HG03469 (cell line): ENCODE data around the gene ZNF420.
"Not testable (repeated sequence)": the region's sequence is repeated elsewhere in the genome, so short reads cannot be mapped to it uniquely, and the experiment has no call there.

ENCODE experiments used
- ATAC-seq: cut with Tn5 transposase; IDR thresholded peaks from one replicate; pipeline ENCODE4 v1.9.1; 2021; ENCODE audit warnings: mild to moderate bottlenecking, moderate library complexity, moderate number of reproducible peaks; ENCODE audit not compliant: unreplicated experiment

Gene ZNF420

DNA sequence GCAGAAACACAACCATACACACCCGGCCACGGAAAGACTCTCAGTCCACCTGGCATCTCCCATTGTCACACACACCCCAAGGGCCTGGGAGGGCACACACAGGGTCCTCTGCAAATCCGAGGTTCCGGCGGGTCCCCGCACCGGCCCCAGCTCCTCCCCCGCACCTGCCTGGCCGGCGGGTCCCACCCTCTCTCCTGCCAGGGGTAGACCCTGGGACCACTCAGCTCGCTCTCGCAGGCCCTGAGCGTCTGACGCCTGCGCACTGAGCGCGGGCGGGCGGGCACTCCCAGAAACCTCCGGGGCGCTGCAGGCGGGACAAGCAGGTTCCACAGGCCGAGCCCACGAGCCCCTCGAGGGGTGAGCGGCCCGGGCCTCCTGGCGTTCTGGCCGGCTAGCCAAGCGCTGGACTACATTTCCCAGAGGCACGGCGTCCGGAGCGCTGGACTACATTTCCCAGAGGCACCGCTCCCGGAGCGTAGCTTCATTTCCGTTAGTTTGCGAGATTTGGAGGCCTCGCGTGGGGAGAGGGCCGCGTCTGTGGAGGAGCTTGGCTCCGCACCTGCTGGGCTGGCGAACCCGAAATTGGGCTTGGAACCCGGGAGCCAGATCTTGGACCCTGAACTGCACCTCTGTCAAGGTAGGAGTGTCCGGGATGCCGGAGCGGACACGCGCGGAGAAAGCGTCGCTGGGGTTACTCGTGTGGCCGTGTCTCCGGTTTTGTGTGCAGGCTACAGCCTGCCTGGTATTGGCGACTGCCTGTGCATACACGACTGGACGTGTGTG is at the start of gene ZNF420:
ZNF420 (plus strand) TSS at position 500 of the 783 bp plus-strand sequence. CDS start 10,686 bp downstream, outside the sequence.
- ATAC-seq: peak; percentile 91

DNA sequence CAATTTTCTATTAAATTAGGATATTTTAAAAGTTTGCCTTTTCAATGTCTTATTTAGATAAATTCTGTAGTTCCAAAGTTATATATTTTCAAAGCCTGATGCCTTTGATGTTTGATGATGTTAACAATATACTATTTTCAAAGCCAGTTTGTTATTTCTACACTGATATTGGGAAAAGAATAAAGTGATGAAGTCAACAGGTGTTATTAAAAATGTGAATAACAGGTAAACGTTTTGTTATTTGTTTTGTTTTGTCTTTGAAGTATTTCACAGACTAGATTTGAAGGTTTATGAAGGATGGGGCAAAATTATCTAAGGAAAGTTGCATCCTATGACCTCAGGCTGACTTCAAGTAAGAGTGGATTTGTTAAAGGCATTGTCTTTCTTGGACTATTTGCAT is 33.1 kb upstream of the ZNF420 start:
- ATAC-seq: no peak

DNA sequence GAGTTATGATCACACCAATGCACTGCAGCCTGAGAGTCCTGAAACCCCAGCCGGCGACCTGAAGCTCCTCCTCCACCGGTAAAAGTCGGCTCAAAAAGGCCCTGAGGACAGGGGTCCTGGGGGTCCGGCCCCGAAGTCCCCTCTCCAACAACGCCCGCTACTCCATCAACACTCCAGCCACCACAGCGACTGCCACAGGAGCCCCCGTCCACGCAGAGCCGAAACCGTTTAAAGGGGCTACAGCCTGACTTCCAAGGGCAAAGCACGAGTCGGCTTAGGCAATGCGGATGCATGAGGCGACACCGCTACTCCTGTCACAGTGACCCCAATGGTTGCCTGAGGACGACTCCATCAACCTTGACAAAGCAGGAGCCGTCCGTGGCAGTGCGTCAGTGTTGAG is 22.9 kb upstream of the ZNF420 start:
- no peak for ATAC-seq

DNA sequence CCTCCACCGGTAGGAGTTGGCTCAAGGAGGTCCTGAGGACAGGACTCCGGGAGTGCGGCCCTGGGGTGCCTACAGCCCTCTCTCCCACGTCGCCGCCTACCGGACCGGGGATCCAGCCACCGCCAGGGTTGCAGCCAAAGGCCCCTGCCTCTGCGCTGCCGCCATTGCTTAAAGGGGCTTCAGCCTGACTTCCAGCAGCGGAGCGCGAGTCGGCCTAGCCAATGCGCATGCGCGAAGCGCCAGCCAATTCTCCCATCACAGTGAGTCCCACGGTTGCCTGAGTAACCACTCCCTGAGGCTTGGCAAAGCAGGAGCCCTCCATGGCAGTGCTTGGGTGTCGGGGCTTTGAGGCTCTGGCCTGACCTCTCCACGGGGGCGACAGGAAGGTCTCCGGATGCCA is 21.5 kb upstream of the ZNF420 start:
- no peak for ATAC-seq

DNA sequence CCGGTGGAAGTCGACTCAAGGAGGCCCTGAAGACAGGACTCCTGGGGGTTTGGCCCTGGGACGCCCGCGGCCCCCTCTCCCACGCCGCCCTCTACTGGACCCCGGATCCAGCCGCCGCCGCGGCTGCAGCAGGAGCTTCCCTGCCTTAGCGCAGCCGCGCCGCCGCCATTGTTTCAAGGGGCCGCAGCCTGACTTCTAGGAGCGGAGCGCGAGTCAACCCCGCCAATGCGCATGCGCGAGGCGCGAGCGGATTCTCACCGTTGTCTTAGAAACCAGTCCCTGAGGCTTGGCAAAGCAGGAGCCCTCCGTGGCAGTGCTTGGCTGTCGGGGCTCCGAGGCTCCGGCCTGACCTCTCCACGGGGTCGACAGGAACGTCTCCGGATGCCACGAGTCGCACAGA is 19.1 kb upstream of the ZNF420 start:
- ATAC-seq: no peak

DNA sequence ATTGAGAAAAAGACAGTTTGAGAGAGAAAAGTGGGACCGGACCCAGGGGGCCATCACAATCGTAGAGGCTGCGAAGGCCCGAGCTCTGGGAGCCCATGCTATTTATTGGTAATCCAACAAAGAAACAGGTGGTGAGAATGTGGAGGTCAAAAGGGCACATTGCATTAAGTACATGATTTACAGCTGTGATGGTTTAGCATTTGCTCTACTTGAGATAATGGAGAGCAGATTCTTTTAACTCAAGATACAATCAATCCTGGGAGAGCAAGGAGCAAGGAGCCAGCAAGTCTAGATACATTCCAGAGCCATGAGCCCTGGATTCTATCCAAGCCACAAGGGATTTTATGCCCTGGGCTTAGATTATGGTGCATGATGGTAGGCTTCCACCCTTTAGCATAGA is 13.3 kb upstream of the ZNF420 start:
- not testable (repeated sequence) for ATAC-seq

DNA sequence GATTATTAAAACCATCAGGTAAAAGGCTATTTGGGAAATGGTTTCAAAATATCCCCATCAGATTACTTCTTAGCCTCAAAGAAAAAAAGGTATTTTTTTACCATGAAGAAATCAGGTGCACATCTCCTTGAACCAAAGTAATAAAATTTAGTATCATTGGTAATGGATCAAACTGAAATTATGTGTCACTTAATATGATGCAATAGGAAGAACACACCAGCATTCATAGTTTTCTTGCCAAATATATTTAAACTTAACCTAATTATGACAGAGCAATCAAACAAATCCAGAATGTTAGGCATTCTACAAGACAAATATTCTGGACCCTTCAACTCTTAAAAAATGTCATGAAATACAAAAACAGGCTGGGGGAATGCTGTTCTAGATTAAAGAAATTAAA is 4.1 kb upstream of the ZNF420 start:
- ATAC-seq: no peak

DNA sequence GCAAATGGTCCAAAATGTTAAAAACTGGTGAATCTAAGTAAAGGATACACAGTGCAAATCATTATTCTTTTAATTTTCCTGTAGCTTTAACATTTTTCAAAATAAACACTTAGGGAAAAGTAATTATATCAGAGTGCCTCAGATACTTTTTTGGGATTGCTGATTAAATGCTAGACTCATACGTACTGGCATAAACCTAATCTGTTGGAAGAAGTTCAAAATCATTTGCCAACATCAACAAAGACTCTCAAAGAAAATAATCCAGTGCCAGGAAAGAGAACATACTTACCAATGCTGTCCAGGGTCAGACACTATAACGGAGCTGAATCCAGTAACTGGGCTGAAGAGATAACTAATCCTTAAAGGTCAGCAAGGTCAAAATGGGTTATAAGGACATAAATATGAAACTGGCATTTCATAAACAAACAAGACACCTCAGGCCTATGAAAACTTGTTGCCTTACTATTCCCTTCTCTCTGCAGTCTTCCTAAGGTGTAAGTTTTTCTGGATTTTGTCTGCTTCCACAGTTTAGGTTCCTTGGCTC is 3.3 kb upstream of the ZNF420 start:
- ATAC-seq: no peak

DNA sequence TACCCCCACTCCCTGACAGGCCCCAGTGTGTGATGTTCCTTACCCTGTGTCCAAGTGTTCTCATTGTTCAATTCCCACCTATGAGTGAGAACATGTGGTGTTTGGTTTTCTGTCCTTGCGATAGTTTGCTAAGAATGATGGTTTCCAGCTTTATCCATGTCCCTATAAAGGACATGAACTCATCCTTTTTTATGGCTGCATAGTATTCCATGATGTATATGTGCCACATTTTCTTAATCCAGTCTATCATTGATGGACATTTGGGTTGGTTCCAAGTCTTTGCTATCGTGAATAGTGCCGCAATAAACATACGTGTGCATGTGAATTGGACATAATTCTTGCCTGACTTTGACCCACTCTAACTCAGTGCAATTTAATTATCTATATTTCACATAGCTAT is 1.7 kb upstream of the ZNF420 start:
- not testable (repeated sequence) for ATAC-seq

DNA sequence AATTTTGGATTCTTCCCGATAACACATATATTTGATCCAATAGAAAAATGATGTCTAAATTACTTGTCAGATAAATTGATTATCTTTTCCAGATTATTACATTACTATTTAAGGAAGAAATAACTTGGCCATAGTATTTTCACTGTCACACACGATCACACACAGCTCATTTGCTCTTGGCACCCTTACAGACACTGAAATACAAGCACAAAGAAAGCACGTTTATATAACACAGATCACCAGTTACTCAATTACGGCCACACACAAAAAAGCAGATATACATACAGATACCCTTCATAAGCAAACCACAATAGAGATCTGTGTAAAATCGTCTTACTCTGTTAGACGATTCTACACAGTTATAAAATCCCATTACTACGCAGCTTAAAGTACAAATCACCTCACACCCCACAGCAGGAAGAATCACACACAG is 716 bp upstream of the ZNF420 start:
- peak; percentile 3 for ATAC-seq

DNA sequence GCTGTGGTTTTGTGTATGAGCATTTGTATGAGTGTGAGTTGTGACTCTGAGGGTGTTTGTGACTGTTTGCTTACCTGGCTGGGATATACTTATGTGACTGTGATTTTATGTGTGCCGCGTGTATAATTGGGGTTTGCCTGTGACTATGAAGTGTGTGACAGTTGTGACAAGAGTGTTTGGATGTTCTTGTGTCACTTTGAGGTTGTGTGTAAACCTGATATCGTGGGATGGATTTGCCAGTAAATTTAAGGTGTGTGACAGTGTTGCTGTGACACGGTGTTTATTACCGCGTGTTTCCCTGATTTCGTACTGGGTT is 442 bp downstream of the ZNF420 start:
- no peak for ATAC-seq

DNA sequence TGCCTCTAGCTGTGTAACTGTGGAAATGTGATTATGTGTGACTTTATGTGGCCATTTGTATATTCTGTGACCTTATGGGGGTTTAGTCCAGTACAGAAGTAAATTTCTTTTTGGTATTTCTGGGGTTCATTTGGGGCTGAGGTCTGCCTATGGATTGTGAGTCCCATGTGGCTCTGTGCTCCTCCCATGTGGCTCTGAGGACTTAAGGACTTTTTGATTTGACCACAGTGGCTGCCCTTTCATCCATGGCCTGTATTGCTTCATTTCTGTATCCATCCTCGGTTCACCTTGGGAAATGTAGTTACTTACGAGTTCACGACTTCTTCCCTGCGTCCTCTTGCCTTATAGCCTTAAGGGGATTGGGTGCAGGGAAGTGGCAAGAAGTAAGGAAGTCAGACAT is 1.0 kb downstream of the ZNF420 start:
- no peak for ATAC-seq

DNA sequence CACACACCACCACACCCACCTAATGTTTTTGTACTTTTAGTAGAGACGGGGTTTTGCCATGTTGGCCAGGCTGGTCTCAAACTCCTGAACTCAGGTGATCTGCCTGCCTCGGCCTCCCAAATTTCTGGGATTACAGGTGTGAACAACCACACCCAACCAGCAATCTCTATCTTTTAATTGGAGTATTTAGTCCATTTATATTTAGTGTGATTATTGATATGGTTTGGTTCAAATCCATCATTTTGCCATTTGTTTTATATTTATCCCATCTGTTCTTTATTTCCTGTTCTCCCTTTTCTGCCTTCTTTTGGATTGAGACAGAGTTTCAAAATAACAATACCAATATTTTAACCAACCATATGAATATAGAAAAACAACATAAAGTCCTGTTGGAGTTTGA is 4.1 kb downstream of the ZNF420 start:
- no peak for ATAC-seq

DNA sequence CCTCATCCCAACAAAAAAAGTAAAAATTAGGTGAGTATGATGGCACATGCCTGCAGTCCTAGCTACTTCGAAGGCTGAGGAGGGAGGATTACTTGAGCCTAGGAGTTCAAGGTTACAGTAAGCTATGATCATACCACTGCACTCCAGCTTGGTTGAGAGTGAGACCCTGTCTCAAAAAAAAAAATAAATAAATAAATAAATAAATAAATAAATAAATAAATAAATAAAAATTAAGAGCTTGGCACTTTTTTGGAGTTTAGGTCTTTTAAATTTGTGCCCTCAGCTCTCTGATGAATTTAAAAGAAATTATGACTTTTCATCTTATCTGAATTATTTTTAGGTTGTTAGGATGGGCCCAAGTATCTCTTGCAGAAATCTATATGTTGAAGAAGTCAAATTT is 8.9 kb downstream of the ZNF420 start:
- ATAC-seq: no peak

DNA sequence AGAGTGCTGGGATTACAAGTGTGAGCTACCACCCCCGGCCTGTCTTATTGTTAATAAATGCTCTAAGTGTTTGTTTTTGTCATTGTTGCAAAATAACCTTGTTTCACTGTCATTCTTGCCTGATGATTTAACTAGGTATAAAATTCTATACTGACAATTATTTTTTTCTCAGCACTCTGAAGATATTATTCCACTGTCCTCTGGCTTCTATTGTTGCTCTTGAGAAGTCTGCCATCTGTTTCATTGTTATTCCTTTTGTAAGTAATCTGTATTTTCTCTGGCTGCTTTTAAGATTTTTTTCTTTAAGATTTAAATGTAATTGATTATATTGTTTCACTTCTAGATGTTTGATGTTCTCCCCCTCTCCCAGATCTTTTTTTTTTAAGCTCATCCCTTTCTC is 17.6 kb downstream of the ZNF420 start:
- ATAC-seq: no peak

DNA sequence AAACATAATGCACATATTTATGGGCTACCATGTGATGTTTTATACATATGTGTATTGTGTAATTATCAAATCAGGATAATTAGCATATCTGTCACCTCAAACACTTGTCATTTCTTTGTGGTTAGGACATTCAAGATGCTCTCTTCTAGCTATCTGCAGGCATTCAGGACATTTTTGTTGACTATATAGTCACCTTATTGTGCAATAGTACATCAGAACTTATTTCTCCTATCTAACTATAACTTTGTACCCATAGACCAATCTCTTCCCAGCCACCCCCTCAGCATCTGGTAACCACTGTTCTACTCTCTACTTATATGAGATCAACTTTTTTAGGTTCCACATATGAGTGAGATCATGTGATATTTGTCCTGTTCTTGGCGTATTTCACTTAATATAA is 20.3 kb downstream of the ZNF420 start:
- ATAC-seq: no peak

DNA sequence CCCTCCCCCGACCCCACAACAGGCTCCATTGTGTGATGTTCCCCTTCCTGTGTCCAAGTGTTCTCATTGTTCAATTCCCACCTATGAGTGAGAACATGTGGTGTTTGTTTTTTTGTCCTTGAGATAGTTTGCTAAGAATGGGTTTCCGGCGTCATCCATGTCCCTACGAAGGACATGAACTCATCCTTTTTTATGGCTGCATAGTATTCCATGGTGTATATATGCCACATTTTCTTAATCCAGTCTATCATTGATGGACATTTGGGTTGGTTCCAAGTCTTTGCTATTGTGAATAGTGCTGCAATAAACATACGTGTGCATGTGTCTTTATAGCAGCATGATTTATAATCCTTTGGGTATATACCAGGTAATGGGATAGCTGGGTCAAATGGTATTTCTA is 25.9 kb downstream of the ZNF420 start:
- ATAC-seq: not testable (repeated sequence)

DNA sequence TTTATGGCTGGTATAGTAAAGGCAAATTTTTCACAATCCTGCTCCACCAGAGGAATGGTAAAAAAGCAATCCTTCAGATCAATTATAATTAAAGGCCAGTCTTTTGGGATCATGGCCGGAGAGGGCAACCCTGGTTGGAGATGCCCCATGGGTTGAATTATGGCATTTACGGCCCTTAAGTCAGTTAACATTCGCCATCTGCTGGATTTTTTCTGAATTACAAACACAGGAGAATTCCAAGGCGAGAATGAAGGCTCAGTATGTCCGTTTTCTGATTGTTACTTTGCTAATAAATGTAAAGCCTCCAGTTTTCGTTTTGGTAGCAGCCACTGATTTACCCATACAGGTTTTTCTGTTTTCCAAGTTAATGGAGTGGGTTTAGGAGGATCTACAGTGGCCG is 33.5 kb downstream of the ZNF420 start:
- not testable (repeated sequence) for ATAC-seq

DNA sequence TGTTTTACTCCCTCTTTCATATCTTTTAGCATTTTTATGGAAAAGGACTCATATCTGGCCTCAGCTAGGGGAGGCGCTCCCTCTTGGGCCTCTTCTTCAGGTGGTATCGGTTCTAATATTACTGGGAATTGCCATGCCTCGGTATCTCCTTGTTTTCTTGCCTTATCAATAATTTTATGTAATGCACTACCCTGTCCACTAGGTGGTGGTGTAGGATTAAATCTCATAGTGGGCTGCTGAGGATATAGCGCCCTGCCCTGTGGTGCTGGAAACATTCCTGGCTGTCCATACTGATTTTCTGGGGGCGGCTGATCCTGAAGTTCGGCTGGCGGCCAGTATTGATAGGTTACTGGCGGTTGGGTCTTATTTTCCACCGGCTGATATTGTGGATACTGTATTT is 35.8 kb downstream of the ZNF420 start:
- no peak for ATAC-seq

DNA sequence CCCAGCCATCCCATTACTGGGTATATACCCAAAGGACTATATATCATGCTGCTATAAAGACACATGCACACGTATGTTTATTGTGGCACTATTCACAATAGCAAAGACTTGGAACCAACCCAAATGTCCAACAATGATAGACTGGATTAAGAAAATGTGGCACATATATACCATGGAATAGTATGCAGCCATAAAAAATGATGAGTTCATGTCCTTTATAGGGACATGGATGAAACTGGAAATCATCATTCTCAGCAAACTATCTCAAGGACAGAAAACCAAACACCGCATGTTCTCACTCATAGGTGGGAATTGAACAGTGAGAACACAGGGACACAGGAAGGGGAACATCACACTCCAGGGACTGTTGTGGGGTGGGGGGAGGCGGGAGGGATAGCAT is 43.9 kb downstream of the ZNF420 start:
- not testable (repeated sequence) for ATAC-seq

DNA sequence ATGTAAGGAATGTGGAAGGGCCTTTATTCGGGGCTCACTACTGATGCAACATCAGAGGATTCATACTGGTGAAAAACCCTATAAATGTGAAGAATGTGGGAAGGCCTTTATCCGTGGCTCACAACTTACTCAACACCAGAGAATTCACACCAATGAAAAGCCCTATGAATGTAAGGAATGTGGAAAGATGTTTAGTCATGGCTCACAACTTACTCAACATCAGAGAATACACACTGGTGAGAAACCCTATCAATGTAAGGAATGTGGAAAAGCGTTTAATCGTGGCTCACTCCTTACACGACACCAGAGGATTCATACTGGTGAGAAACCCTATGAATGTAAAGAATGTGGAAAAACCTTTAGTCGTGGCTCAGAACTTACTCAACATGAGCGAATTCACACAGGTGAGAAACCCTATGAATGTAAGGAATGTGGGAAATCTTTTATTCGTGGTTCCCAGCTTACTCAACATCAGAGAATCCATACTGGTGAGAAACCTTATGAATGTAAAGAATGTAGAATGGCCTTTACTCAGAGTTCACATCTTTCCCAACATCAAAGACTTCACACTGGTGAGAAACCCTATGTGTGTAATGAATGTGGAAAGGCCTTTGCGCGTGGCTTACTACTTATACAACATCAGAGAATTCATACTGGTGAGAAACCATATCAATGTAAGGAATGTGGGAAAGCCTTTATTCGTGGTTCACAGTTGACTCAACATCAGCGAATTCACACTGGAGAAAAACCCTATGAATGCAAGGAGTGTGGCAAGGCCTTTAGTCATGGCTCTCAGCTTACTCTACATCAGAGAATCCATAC is 50.0 kb downstream of the ZNF420 start:
- ATAC-seq: no peak

DNA sequence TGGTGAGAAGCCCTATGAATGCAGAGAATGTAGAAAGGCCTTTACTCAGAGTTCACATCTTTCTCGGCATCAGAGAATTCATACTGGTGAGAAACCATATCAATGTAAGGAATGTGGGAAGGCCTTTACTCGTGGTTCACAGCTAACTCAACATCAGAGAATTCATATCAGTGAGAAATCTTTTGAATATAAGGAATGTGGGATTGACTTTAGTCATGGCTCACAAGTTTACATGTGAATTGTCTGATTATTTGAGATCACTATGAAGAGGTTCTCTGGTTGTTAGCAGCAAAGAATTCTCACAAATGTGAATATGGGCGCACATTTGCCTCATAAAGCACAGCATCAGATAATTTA is 50.6 kb downstream of the ZNF420 start:
- ATAC-seq: no peak
